Lower leg skin (tissue), 4 donors: ENCODE measurements around the gene LMF1. TPM values are rescaled to one million over a fixed set of nuclear protein-coding genes. Genes with fewer than 3 reads are reported as not detected.

Experiments
- DNase-seq, 2 donors: peaks; one replicate each; pipeline ENCODE4 v3.0.0-alpha.2; 2019; ENCODE audit warnings: low spot score in 2 of 2
- H3K4me3 ChIP-seq: fragments of 200-600 bp; sonication (generic); 2 replicates; pipeline ENCODE4 v1.5.1; 2017; ENCODE audit warnings: mild to moderate bottlenecking, low read depth; ENCODE audit not compliant: poor library complexity, severe bottlenecking
- CTCF ChIP-seq, 3 donors: fragments of 450-650 bp; IDR thresholded peaks; one replicate each; pipeline ENCODE4 v1.5.1; 2016; ENCODE audit warnings: antibody characterized with exemption in 3 of 3, mild to moderate bottlenecking in 3 of 3, moderate library complexity in 2 of 3
- POLR2A ChIP-seq, 2 donors: fragments of 450-650 bp; IDR thresholded peaks; one replicate each; pipeline ENCODE4 v1.6.1; 2016 to 2017; ENCODE audit warnings: antibody characterized with exemption in 2 of 2, mild to moderate bottlenecking in 1 of 2, moderate library complexity in 1 of 2
- WGBS, 2 donors: methylation state at CpG; one replicate each; pipeline ENCODE4 v1.1.5; 2018; 5-methylcytosine and 5-hydroxymethylcytosine counted together
- intact Hi-C: fragments of 100-400 bp; cut with DNase I; formaldehyde crosslinking; loops from one replicate; pipeline ENCODE4 v1.15.0; 2023; ENCODE audit warnings: low total_unique reads
- total RNA-seq, 4 donors: library from RNA; depleted of rRNA; stranded (reverse); fragments of >200 nt; gene quantifications; one replicate each; pipeline ENCODE4 v1.1.0, GENCODE V29; 2016

The LMF1 gene
- total RNA-seq, 4 donors from 2014 or later = 31.3 to 68.3 (median 50.3) TPM

DNA sequence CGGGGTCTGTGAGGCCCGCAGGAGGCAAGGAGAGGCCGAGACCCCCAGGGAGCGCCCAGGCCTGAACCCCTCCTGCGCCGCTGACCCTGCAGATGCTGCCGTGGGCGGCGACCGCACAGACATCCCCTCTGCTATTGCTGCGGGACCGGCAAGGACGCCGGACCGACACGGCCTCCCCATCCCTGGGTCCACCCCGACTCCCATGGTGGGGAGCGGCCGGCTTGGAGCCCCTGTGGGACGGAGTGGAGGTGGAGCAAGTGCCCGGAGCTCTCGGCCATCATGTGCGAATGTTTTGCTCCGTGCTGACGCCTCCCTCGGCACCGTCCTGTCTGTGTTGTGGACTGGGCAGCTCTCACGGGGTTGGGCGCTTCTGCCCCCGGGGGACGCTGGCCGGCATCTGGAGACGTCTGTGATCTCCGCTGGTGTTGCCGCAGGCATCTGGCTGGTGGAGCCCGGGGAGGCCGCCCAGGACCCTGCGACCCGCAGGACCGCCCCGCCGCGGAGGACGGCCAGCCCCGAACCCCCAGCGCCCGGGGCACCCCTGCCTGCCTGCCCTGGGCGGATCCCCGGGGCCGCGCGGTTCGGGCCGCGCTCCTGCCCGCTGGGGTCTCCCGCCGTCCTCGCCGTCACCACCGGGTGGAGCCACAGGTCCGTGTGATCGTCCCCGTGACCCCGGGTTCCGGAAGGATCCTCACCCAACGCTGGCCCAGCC lies 157.4 kb downstream of the LMF1 start:
- TF ChIP-seq POLR2A (IDR thresholded peaks at IDR 0.05) (no peak), CTCF (IDR thresholded peaks at IDR 0.05) (no peak)
- intact Hi-C loops = no loop called here
- DNase-seq = no peak
- H3K4me3 ChIP-seq = no peak overlapping the region
- WGBS, 2 donors = 17 to 20% methylated on average over 31 to 38 of the region's 67 CpGs

GRCh38 chr16:808085-808386 lies 162.7 kb downstream of the LMF1 start:
- H3K4me3 ChIP-seq = peak overlapping the region; percentile 29
- no peak for TF ChIP-seq POLR2A (IDR thresholded peaks at IDR 0.05)
- no peak for TF ChIP-seq CTCF (IDR thresholded peaks at IDR 0.05)
- 6 to 45% methylated on average over 19 of the region's 19 CpGs for WGBS, 2 donors
- DNase-seq = no peak
- intact Hi-C loops = no loop called here

- H3K4me3 ChIP-seq = peak overlapping the region; percentile 53
- DNase-seq = peak; percentile 84 to 99
- WGBS, 2 donors = 1 to 39% methylated on average over 40 to 48 of the region's 80 CpGs
- TF ChIP-seq POLR2A (IDR thresholded peaks at IDR 0.05) (peak in 1 of 2 donors; percentile 37), CTCF (IDR thresholded peaks at IDR 0.05) (no peak)
- intact Hi-C loops = no loop called here
These were observed 163.3 kb downstream of the LMF1 start for GRCh38 chr16:807347-808084.

- no peak overlapping the region for H3K4me3 ChIP-seq
- DNase-seq = no peak
- intact Hi-C loops = no loop called here
- WGBS, 2 donors = 76 to 79% methylated on average over 8 to 17 of the region's 17 CpGs
- TF ChIP-seq POLR2A (IDR thresholded peaks at IDR 0.05) (no peak), CTCF (IDR thresholded peaks at IDR 0.05) (no peak)
These were observed 165.3 kb downstream of the LMF1 start for GRCh38 chr16:805474-805873.

GRCh38 chr16:804193-805048 lies 166.4 kb downstream of the LMF1 start:
- no peak for TF ChIP-seq CTCF (IDR thresholded peaks at IDR 0.05)
- no peak for TF ChIP-seq POLR2A (IDR thresholded peaks at IDR 0.05)
- WGBS, 2 donors = 43 to 50% methylated on average over 32 to 33 of the region's 33 CpGs
- no peak for DNase-seq
- intact Hi-C loops = no loop called here
- no peak overlapping the region for H3K4me3 ChIP-seq
